H1 (cell line): ENCODE results near the gene APP. TPM values are rescaled to one million over a fixed set of nuclear protein-coding genes. Genes with fewer than 3 reads are reported as not detected.

Experiments used
- CTCF ChIA-PET: fragments of 300-600 bp; sonication (Branson Sonifier 250); formaldehyde crosslinking; loops from one replicate; lab custom pipeline; 2021; ENCODE audit not compliant: partially characterized antibody; lab: Charles Lee
- POLR2A ChIA-PET: fragments of 300-600 bp; sonication (Branson Sonifier 250); formaldehyde crosslinking; loops from one replicate; lab custom pipeline; 2021; ENCODE audit warnings: inconsistent platforms; ENCODE audit not compliant: partially characterized antibody; lab: Charles Lee
- DNase-seq, 2 experiments: peaks; one replicate each; pipeline versions ENCODE4 v3.0.0 to v3.0.0-alpha.2; 2010 to 2022; ENCODE audit warnings: low spot score in 2 of 2, low read depth in 1 of 2, mixed read lengths in 1 of 2
- FAIRE-seq: peaks from 2 replicates; lab custom pipeline; 2011; peaks lifted over from hg19 to GRCh38; lab: Jason Lieb, UNC
- H2AFZ ChIP-seq: 2 replicates; pipeline ENCODE4 v1.8.1; 2012; ENCODE audit warnings: low read length, inconsistent platforms
- H2AK5ac ChIP-seq: 2 replicates; pipeline ENCODE4 v1.6.1; 2013; ENCODE audit warnings: low read depth, low read length
- H2BK120ac ChIP-seq: replicated peaks from 2 replicates; pipeline ENCODE3; 2013; ENCODE audit warnings: low read depth, low read length, inconsistent platforms
- H2BK12ac ChIP-seq: 2 replicates; pipeline ENCODE4 v1.6.1; 2013; ENCODE audit warnings: low read depth, low read length
- H2BK15ac ChIP-seq: 2 replicates; pipeline ENCODE4 v1.6.1; 2013; ENCODE audit warnings: low read length
- H2BK20ac ChIP-seq: 2 replicates; pipeline ENCODE4 v1.6.1; 2013; ENCODE audit warnings: low read length
- H2BK5ac ChIP-seq: 2 replicates; pipeline ENCODE4 v1.6.1; 2013; ENCODE audit warnings: low read depth, low read length
- H3K14ac ChIP-seq: 2 replicates; pipeline ENCODE4 v1.6.1; 2013; ENCODE audit warnings: inconsistent platforms; ENCODE audit not compliant: insufficient read length
- H3K18ac ChIP-seq: 2 replicates; pipeline ENCODE4 v1.6.1; 2013; ENCODE audit warnings: low read length; ENCODE audit errors: extremely low read depth
- H3K23ac ChIP-seq: 2 replicates; pipeline ENCODE4 v1.6.1; 2013; ENCODE audit warnings: inconsistent platforms; ENCODE audit not compliant: insufficient read length
- H3K23me2 ChIP-seq: 2 replicates; pipeline ENCODE4 v1.6.1; 2013; ENCODE audit warnings: low read depth, low read length
- H3K27ac ChIP-seq: 2 replicates; pipeline ENCODE4 v1.6.1; 2011; ENCODE audit warnings: low read depth, low read length, inconsistent platforms
- H3K27me3 ChIP-seq, 4 experiments: replicated peaks in 1 of 4; 1 replicate in 1 of 4; 2 replicates in 3 of 4; pipeline versions ENCODE4 v1.6.1 to v1.8.1; 2011 to 2013; ENCODE audit warnings: low read length in 3 of 4, mild to moderate bottlenecking in 3 of 4, inconsistent platforms in 2 of 4, mixed read lengths in 2 of 4, moderate library complexity in 1 of 4; ENCODE audit not compliant: control insufficient read depth in 3 of 4, insufficient read depth in 3 of 4; ENCODE audit errors: extremely low read depth in 1 of 4
- H3K36me3 ChIP-seq, 4 experiments: 2 replicates each; pipeline versions ENCODE4 v1.6.1 to v1.8.1; 2011 to 2013; ENCODE audit warnings: mild to moderate bottlenecking in 4 of 4, low read length in 3 of 4, moderate library complexity in 2 of 4, control low read depth in 1 of 4, inconsistent platforms in 1 of 4; ENCODE audit not compliant: insufficient read depth in 4 of 4, control insufficient read depth in 2 of 4
- H3K4ac ChIP-seq: replicated peaks from 2 replicates; pipeline ENCODE3; 2013; ENCODE audit warnings: low read length, low read depth, mixed read lengths, inconsistent platforms; ENCODE audit not compliant: insufficient read length
- H3K4me1 ChIP-seq, 4 experiments: replicated peaks in 1 of 4; 1 replicate in 1 of 4; 2 replicates in 3 of 4; pipeline versions ENCODE4 v1.6.1 to v1.8.1; 2011 to 2013; ENCODE audit warnings: low read length in 3 of 4, inconsistent platforms in 2 of 4, mixed read lengths in 1 of 4; ENCODE audit not compliant: insufficient read depth in 4 of 4, control insufficient read depth in 3 of 4
- H3K4me2 ChIP-seq, 2 experiments: 2 replicates each; pipeline versions ENCODE4 v1.6.1 to v1.8.1; 2011 to 2013; ENCODE audit warnings: low read depth in 2 of 2, low read length in 2 of 2, control low read depth in 1 of 2, inconsistent platforms in 1 of 2, mild to moderate bottlenecking in 1 of 2; ENCODE audit not compliant: insufficient read depth in 1 of 2
- H3K4me3 ChIP-seq, 4 experiments: fragments of 200-600, 300-600 bp in 1 of 4; sonication (generic), shearing (Covaris generic), sonication (Bioruptor Twin) in 1 of 4; 2 replicates each; pipeline versions ENCODE4 v1.5.1 to v1.8.1; 2011 to 2016; ENCODE audit warnings: low read length in 4 of 4, low read depth in 3 of 4, control low read depth in 2 of 4, inconsistent platforms in 2 of 4, mild to moderate bottlenecking in 2 of 4, mixed read lengths in 1 of 4, moderate library complexity in 1 of 4; ENCODE audit not compliant: insufficient read depth in 2 of 4; ENCODE audit errors: extremely low read depth in 1 of 4
- H3K56ac ChIP-seq: replicated peaks from 2 replicates; pipeline ENCODE3; 2013; ENCODE audit warnings: low read depth, mild to moderate bottlenecking, mixed read lengths, low read length, inconsistent platforms; ENCODE audit not compliant: insufficient read length
- H3K79me1 ChIP-seq: 2 replicates; pipeline ENCODE4 v1.6.1; 2013; ENCODE audit warnings: low read depth, low read length, control low read depth
- H3K79me2 ChIP-seq, 2 experiments: 2 replicates each; pipeline versions ENCODE4 v1.6.1 to v1.8.1; 2012 to 2013; ENCODE audit warnings: low read length in 2 of 2, mild to moderate bottlenecking in 2 of 2, inconsistent platforms in 1 of 2; ENCODE audit not compliant: insufficient read depth in 2 of 2, control insufficient read depth in 1 of 2
- H3K9ac ChIP-seq, 4 experiments: replicated peaks in 1 of 4; 1 replicate in 1 of 4; 2 replicates in 3 of 4; pipeline versions ENCODE4 v1.6.1 to v1.8.1; 2011 to 2013; ENCODE audit warnings: low read depth in 3 of 4, low read length in 3 of 4, control low read depth in 2 of 4, mild to moderate bottlenecking in 2 of 4, moderate library complexity in 2 of 4, inconsistent platforms in 1 of 4; ENCODE audit errors: extremely low read depth in 1 of 4
- H3K9me3 ChIP-seq, 2 experiments: 2 replicates each; pipeline versions ENCODE4 v1.6.1 to v1.8.1; 2012 to 2013; ENCODE audit warnings: mild to moderate bottlenecking in 2 of 2, moderate library complexity in 2 of 2, control low read depth in 1 of 2, inconsistent platforms in 1 of 2, low read depth in 1 of 2, low read length in 1 of 2, mixed read lengths in 1 of 2; ENCODE audit not compliant: insufficient read depth in 2 of 2
- H4K20me1 ChIP-seq, 2 experiments: replicated peaks in 1 of 2; 2 replicates each; pipeline versions ENCODE3 to v1.8.1; 2011 to 2013; ENCODE audit warnings: inconsistent platforms in 2 of 2, low read length in 2 of 2, mild to moderate bottlenecking in 1 of 2; ENCODE audit not compliant: insufficient read depth in 2 of 2, control insufficient read depth in 1 of 2
- H4K5ac ChIP-seq: 2 replicates; pipeline ENCODE4 v1.6.1; 2013; ENCODE audit warnings: low read length, low read depth, mixed read lengths, inconsistent platforms; ENCODE audit not compliant: insufficient read length
- H4K8ac ChIP-seq: 2 replicates; pipeline ENCODE4 v1.8.0; 2013; ENCODE audit warnings: mild to moderate bottlenecking, moderate library complexity, low read length, inconsistent platforms; ENCODE audit not compliant: insufficient read depth; ENCODE audit errors: extremely low read depth
- H4K91ac ChIP-seq: replicated peaks from 2 replicates; pipeline ENCODE3; 2013; ENCODE audit warnings: low read length, mixed read lengths, inconsistent platforms; ENCODE audit not compliant: insufficient read length
- CBX5 ChIP-seq: fragments of 300-800, 300-1000 bp; sonication (generic); IDR thresholded peaks from 2 replicates; pipeline ENCODE4 v1.7.1; 2016; ENCODE audit warnings: antibody characterized with exemption, low read length, low read depth
- CTBP2 ChIP-seq: IDR thresholded peaks from 2 replicates; pipeline ENCODE4 v1.7.0; 2011; ENCODE audit warnings: borderline replicate concordance, mild to moderate bottlenecking, moderate library complexity, mixed read lengths, low read length; ENCODE audit not compliant: insufficient read depth, insufficient read length
- EGR1 ChIP-seq: IDR thresholded peaks from 2 replicates; pipeline ENCODE4 v1.6.1; 2011; ENCODE audit warnings: low read depth, low read length, borderline replicate concordance
- EP300 ChIP-seq, 2 experiments: IDR thresholded peaks; 1 replicate in 1 of 2; 2 replicates in 1 of 2; pipeline ENCODE4 v1.6.1; 2011 to 2012; ENCODE audit warnings: low read depth in 2 of 2, low read length in 2 of 2, mild to moderate bottlenecking in 2 of 2, borderline replicate concordance in 1 of 2, inconsistent platforms in 1 of 2, moderate library complexity in 1 of 2
- SUZ12 ChIP-seq: fragments of 200-600 bp; sonication (generic); IDR thresholded peaks from 2 replicates; pipeline ENCODE4 v1.6.1; 2012; ENCODE audit warnings: mild to moderate bottlenecking, inconsistent platforms, low read length, moderate library complexity, mixed read lengths
- TBP ChIP-seq: IDR thresholded peaks from 2 replicates; pipeline ENCODE4 v1.6.1; 2011; ENCODE audit warnings: low read depth, low read length, improper control_type of control experiment
- TCF12 ChIP-seq: IDR thresholded peaks from 2 replicates; pipeline ENCODE4 v1.6.1; 2011; ENCODE audit warnings: low read depth, mild to moderate bottlenecking, low read length
- WGBS, 2 experiments: shearing (Covaris generic) in 1 of 2; methylation state at CpG; one replicate each; pipeline versions ENCODE4 v1.1.6 to v1.1.7; 2013 to 2015; ENCODE audit warnings: low lambda C conversion rate in 2 of 2, mixed read lengths in 2 of 2, inconsistent platforms in 1 of 2, low coverage in 1 of 2, missing lambda C conversion rate in 1 of 2; ENCODE audit not compliant: insufficient replicate concordance in 2 of 2, insufficient coverage in 1 of 2, insufficient read length in 1 of 2; ENCODE audit errors: extremely low coverage in 1 of 2, missing lambda C conversion rate in 1 of 2; 5-methylcytosine and 5-hydroxymethylcytosine counted together
- polyA plus RNA-seq, 7 experiments: library from polyadenylated mRNA; depleted of rRNA in 3 of 7; stranded (reverse) in 5 of 7; unstranded in 2 of 7; fragments of >200 nt in 5 of 7; fragments of 200-250 nt in 2 of 7; gene quantifications; 1 replicate in 5 of 7; 2 replicates in 1 of 7; 4 replicates in 1 of 7; pipeline versions ENCODE4 v1.2.1 to v1.2.3, GENCODE V29; 2011 to 2013; ENCODE audit warnings: missing spikeins in 2 of 7, mixed read lengths in 2 of 7
- total RNA-seq: library from RNA; stranded (reverse); fragmentation: NEBNext Ultra II Directional; extraction: Animal tissue kit (Norgen Biotek cat#: 25700); gene quantifications from 2 replicates; pipeline ENCODE4 v1.2.1, GENCODE V29; 2021
- TF ChIP-seq, protein P1 (sequence below): IDR thresholded peaks from 2 replicates; pipeline ENCODE4 v1.6.1; 2011; ENCODE audit warnings: low read length, improper control_type of control experiment

Gene APP
- total and polyA plus RNA-seq, 2 of the 8 experiments (the other 6 are each of a cell fraction or from before 2014, with no cell fraction given) = 375 to 551 TPM

GRCh38 chr21:26116456-26117011 lies 54.0 kb downstream of the APP start:
- no peak overlapping the region for H3K4me3 ChIP-seq
- H2BK5ac ChIP-seq = 0 out of 2 replicates have a peak overlapping the region, but pooled peaks have one; percentile 4
- WGBS, 2 experiments = 76% methylated on average over 5 of the region's 5 CpGs; no CpG with 5 or more reads in 1 of the 2 experiments
- H3K56ac ChIP-seq = no peak overlapping the region
- no peak overlapping the region for H3K23ac ChIP-seq
- no peaks in the 10 kb centered on the region for H3K9me3 ChIP-seq
- peaks cover 4 to 23% (median 19%) of the 10 kb centered on the region in 4 experiments; a peak in 6 of 7 replicates for H3K4me1 ChIP-seq
- no peak overlapping the region for H2AFZ ChIP-seq
- peaks cover 13 to 98% of the 10 kb centered on the region in 2 experiments; a peak in 3 of 4 replicates for H3K79me2 ChIP-seq
- H2BK12ac ChIP-seq = no peak overlapping the region
- H2BK20ac ChIP-seq = no peak overlapping the region
- no peak overlapping the region for H4K5ac ChIP-seq
- POLR2A ChIA-PET = interaction anchor here (0.8 to 2.5 kb wide), 7 partner anchors 10 to 45 kb away, joined by 3 to 9 read pairs (median 6); no protein-coding TSS in a partner anchor
- H3K79me1 ChIP-seq = peaks cover 4% of the 10 kb centered on the region
- DNase-seq (no peak), FAIRE-seq (no peak)
- H3K18ac ChIP-seq = no peak overlapping the region
- H3K27ac ChIP-seq = no peak overlapping the region; the same call in 1 of the 2 replicates
- no peak overlapping the region; a peak in 1 of 4 replicates for H3K4me2 ChIP-seq
- no peak overlapping the region for H3K4ac ChIP-seq
- H2BK120ac ChIP-seq = no peak overlapping the region
- H3K27me3 ChIP-seq = no peaks in the 10 kb centered on the region
- H3K9ac ChIP-seq = no peak overlapping the region
- no peak overlapping the region for H4K8ac ChIP-seq
- H4K91ac ChIP-seq = no peak overlapping the region
- peaks cover 0 to 6% (median 1%) of the 10 kb centered on the region in 4 experiments; a peak in 3 of 8 replicates for H3K36me3 ChIP-seq
- no peak overlapping the region for H2BK15ac ChIP-seq
- H4K20me1 ChIP-seq = peaks cover 7 to 13% of the 10 kb centered on the region in 2 experiments
- CTCF ChIA-PET = interaction anchor here (1.0 to 1.1 kb wide), 3 partner anchors 15 to 53 kb away, joined by 3 to 6 read pairs (median 3); no protein-coding TSS in a partner anchor
- no peak overlapping the region for H3K14ac ChIP-seq
- no peak overlapping the region for H2AK5ac ChIP-seq
- H3K23me2 ChIP-seq = no peaks in the 10 kb centered on the region
- TF ChIP-seq EGR1 (no peak), SUZ12 (no peak), TCF12 (no peak), TBP (no peak), EP300 (IDR thresholded peaks at IDR 0.05; ENCODE audit: borderline replicate concordance in 1 of 2, low read depth in 2 of 2, low read length in 2 of 2) (no peak), CBX5 (no peak), CTBP2 (no peak)
- TF ChIP-seq, protein P1, sequence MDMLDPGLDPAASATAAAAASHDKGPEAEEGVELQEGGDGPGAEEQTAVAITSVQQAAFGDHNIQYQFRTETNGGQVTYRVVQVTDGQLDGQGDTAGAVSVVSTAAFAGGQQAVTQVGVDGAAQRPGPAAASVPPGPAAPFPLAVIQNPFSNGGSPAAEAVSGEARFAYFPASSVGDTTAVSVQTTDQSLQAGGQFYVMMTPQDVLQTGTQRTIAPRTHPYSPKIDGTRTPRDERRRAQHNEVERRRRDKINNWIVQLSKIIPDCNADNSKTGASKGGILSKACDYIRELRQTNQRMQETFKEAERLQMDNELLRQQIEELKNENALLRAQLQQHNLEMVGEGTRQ = no peak
